ENCODE measurements around the gene PLPPR3.

DNA sequence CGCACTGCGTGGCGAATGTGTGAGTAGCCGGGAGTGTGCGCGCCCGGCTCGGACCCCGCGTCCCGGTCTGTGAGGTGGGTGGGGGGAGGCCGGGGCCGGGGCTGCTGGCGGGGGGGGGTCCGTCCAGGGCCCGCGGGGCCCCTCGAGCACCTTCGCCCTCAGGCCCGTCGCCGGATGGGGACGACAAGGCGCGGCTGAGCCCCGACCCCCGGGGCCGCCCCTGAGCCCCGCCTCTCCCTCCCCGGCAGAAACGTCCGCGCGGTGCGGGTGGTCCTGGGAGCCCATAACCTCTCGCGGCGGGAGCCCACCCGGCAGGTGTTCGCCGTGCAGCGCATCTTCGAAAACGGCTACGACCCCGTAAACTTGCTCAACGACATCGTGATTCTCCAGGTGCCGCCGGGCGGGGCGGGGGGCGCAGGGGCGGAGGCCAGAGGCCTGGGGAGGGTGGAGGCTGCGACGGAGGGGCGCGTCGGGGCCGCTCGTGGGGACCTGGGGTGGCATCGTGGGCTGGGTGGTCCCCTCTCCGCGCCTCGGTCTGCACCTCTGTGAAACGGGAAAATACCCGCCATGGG lies 31.3 kb upstream of the PLPPR3 start:
- TF ChIP-seq POLR2AphosphoS5 (IDR thresholded peaks at IDR 0.05) (no peak), CTCF (IDR thresholded peaks at IDR 0.05) (no peak), POLR2A (IDR thresholded peaks at IDR 0.05) (no peak)
